Mesenchymal stem cell (in vitro differentiated cells and primary cell): ENCODE results near the gene OR1F1.
"Not testable (repeated sequence)": the region's sequence is repeated elsewhere in the genome, so short reads cannot be mapped to it uniquely, and the experiment has no call there.

Experiments used
- DNase-seq: peaks from one replicate; pipeline ENCODE4 v3.0.0-alpha.2; 2013
- H2AFZ ChIP-seq: one replicate; pipeline ENCODE4 v1.6.1; 2013; ENCODE audit warnings: low read depth, mild to moderate bottlenecking, control low read depth, inconsistent platforms, low read length, moderate library complexity
- H2AK5ac ChIP-seq: 2 replicates; pipeline ENCODE4 v1.6.1; 2013; ENCODE audit warnings: low read length, moderate library complexity, mild to moderate bottlenecking, inconsistent platforms; ENCODE audit not compliant: severe bottlenecking
- H2BK120ac ChIP-seq: one replicate; pipeline ENCODE4 v1.6.1; 2013; ENCODE audit warnings: low read depth, mild to moderate bottlenecking, inconsistent platforms, low read length, moderate library complexity
- H2BK12ac ChIP-seq, 2 experiments: one replicate each; pipeline ENCODE4 v1.6.1; 2013; ENCODE audit warnings: inconsistent platforms in 2 of 2, low read length in 2 of 2, mild to moderate bottlenecking in 2 of 2, moderate library complexity in 2 of 2, control low read depth in 1 of 2
- H2BK15ac ChIP-seq: one replicate; pipeline ENCODE4 v1.6.1; 2013; ENCODE audit warnings: mild to moderate bottlenecking, low read depth, inconsistent platforms; ENCODE audit not compliant: poor library complexity, severe bottlenecking
- H2BK5ac ChIP-seq: 2 replicates; pipeline ENCODE4 v1.6.1; 2013; ENCODE audit warnings: low read depth, mild to moderate bottlenecking, low read length, control low read depth, inconsistent platforms; ENCODE audit not compliant: poor library complexity, severe bottlenecking
- H3K14ac ChIP-seq, 2 experiments: one replicate each; pipeline ENCODE4 v1.6.1; 2013; ENCODE audit warnings: inconsistent platforms in 2 of 2, low read length in 2 of 2, control low read depth in 1 of 2, mild to moderate bottlenecking in 1 of 2, moderate library complexity in 1 of 2
- H3K18ac ChIP-seq, 2 experiments: one replicate each; pipeline ENCODE4 v1.6.1; 2013; ENCODE audit warnings: inconsistent platforms in 2 of 2, low read length in 2 of 2, control low read depth in 1 of 2, low read depth in 1 of 2, mild to moderate bottlenecking in 1 of 2
- H3K23ac ChIP-seq, 2 experiments: one replicate each; pipeline ENCODE4 v1.6.1; 2013; ENCODE audit warnings: inconsistent platforms in 2 of 2, low read length in 2 of 2, mild to moderate bottlenecking in 2 of 2, moderate library complexity in 2 of 2, control low read depth in 1 of 2
- H3K27ac ChIP-seq: 2 replicates; pipeline ENCODE4 v1.5.1; 2013; ENCODE audit warnings: mild to moderate bottlenecking, moderate library complexity, low read length, control low read depth, inconsistent platforms; ENCODE audit not compliant: poor library complexity, severe bottlenecking
- H3K27me3 ChIP-seq, 2 experiments: 2 replicates each; pipeline versions ENCODE4 v1.6.1 to v1.7.0; 2013; ENCODE audit warnings: low read length in 2 of 2, mild to moderate bottlenecking in 2 of 2, moderate library complexity in 2 of 2, control low read depth in 1 of 2, inconsistent platforms in 1 of 2; ENCODE audit not compliant: control insufficient read depth in 1 of 2, insufficient read depth in 1 of 2
- H3K36me3 ChIP-seq, 2 experiments: 2 replicates each; pipeline versions ENCODE4 v1.6.1 to v1.7.0; 2013; ENCODE audit warnings: low read length in 2 of 2, control low read depth in 1 of 2, inconsistent platforms in 1 of 2, low read depth in 1 of 2, mild to moderate bottlenecking in 1 of 2; ENCODE audit not compliant: insufficient read depth in 2 of 2, control insufficient read depth in 1 of 2
- H3K4ac ChIP-seq, 2 experiments: one replicate each; pipeline ENCODE4 v1.6.1; 2013; ENCODE audit warnings: inconsistent platforms in 2 of 2, low read length in 2 of 2, mild to moderate bottlenecking in 2 of 2, moderate library complexity in 2 of 2, control low read depth in 1 of 2, low read depth in 1 of 2
- H3K4me1 ChIP-seq: 2 replicates; pipeline ENCODE4 v1.6.1; 2013; ENCODE audit warnings: low read depth, low read length, control low read depth; ENCODE audit not compliant: control insufficient read depth, insufficient read depth
- H3K4me2 ChIP-seq: 2 replicates; pipeline ENCODE4 v1.6.1; 2013; ENCODE audit warnings: low read length, mild to moderate bottlenecking, inconsistent platforms; ENCODE audit not compliant: poor library complexity, severe bottlenecking
- H3K4me3 ChIP-seq, 2 experiments: 2 replicates each; pipeline versions ENCODE4 v1.5.1 to v1.7.0; 2013; ENCODE audit warnings: low read length in 2 of 2, mild to moderate bottlenecking in 2 of 2, control low read depth in 1 of 2, low read depth in 1 of 2; ENCODE audit not compliant: insufficient read depth in 1 of 2
- H3K79me1 ChIP-seq: replicated peaks from 2 replicates; pipeline ENCODE4 v1.6.1; 2013; ENCODE audit warnings: mild to moderate bottlenecking, control low read depth, low read length, inconsistent platforms; ENCODE audit not compliant: poor library complexity, severe bottlenecking
- H3K9ac ChIP-seq: 2 replicates; pipeline ENCODE4 v1.7.0; 2013; ENCODE audit warnings: mild to moderate bottlenecking, low read length, moderate library complexity
- H3K9me3 ChIP-seq: 2 replicates; pipeline ENCODE4 v1.7.0; 2013; ENCODE audit warnings: mild to moderate bottlenecking, low read length; ENCODE audit not compliant: control insufficient read depth
- H4K8ac ChIP-seq: one replicate; pipeline ENCODE4 v1.6.1; 2013; ENCODE audit warnings: inconsistent platforms, mild to moderate bottlenecking, low read length, moderate library complexity
- H4K91ac ChIP-seq: one replicate; pipeline ENCODE4 v1.6.1; 2013; ENCODE audit warnings: mild to moderate bottlenecking, low read length, inconsistent platforms
- WGBS: methylation state at CpG from one replicate; pipeline ENCODE4 v1.1.7; 2013; ENCODE audit warnings: mixed read lengths; 5-methylcytosine and 5-hydroxymethylcytosine counted together

Gene OR1F1

GRCh38 chr16:3205939-3206338, 17.9 kb downstream of the OR1F1 start:
- not testable (repeated sequence) for H2BK5ac ChIP-seq, H3K27me3 ChIP-seq, H3K18ac ChIP-seq, H3K4me2 ChIP-seq, H3K4me1 ChIP-seq, H3K4ac ChIP-seq, H2AK5ac ChIP-seq, H3K9ac ChIP-seq, H3K79me1 ChIP-seq, H3K4me3 ChIP-seq, H2AFZ ChIP-seq, H4K91ac ChIP-seq, H2BK120ac ChIP-seq, H2BK12ac ChIP-seq, H2BK15ac ChIP-seq, H3K27ac ChIP-seq, H3K36me3 ChIP-seq, H3K14ac ChIP-seq, H3K23ac ChIP-seq, H4K8ac ChIP-seq, DNase-seq
- 57% methylated on average over 3 of the region's 3 CpGs for WGBS
- peaks cover 17% of the 10 kb centered on the region for H3K9me3 ChIP-seq

- Histone ChIP-seq H2BK120ac (no peak overlapping the region), H3K79me1 (no peaks in the 10 kb centered on the region), H2AFZ (no peak overlapping the region), H2BK15ac (no peak overlapping the region), H3K4me2 (no peak overlapping the region), H2AK5ac (no peak overlapping the region), H2BK5ac (no peak overlapping the region), H3K4me1 (no peaks in the 10 kb centered on the region), H3K27me3 (no peaks in the 10 kb centered on the region), H3K14ac (no peak overlapping the region), H3K4me3 (no peak overlapping the region), H3K23ac (no peak overlapping the region), H3K27ac (no peak overlapping the region), H3K9ac (no peak overlapping the region), H3K4ac (no peak overlapping the region), H4K8ac (no peak overlapping the region), H3K9me3 (peaks cover 21% of the 10 kb centered on the region), H3K18ac (no peak overlapping the region), H3K36me3 (no peaks in the 10 kb centered on the region), H4K91ac (peak overlapping the region; percentile 27), H2BK12ac (no peak overlapping the region)
- 76% methylated on average over 14 of the region's 19 CpGs for WGBS
- no peak for DNase-seq
These were observed 19.3 kb downstream of the OR1F1 start for GRCh38 chr16:3207086-3207953.

GRCh38 chr16:3212006-3212405, 24.0 kb downstream of the OR1F1 start:
- H3K79me1 ChIP-seq: no peaks in the 10 kb centered on the region
- 92% methylated on average over 3 of the region's 3 CpGs for WGBS
- H3K9ac ChIP-seq: no peak overlapping the region
- no peak overlapping the region for H3K23ac ChIP-seq
- no peak overlapping the region for H3K18ac ChIP-seq
- peaks cover 27% of the 10 kb centered on the region for H3K9me3 ChIP-seq
- no peak overlapping the region for H2BK5ac ChIP-seq
- H2AK5ac ChIP-seq: no peak overlapping the region
- DNase-seq: no peak
- H2BK15ac ChIP-seq: no peak overlapping the region
- H3K27ac ChIP-seq: no peak overlapping the region
- H4K8ac ChIP-seq: no peak overlapping the region
- no peak overlapping the region for H2AFZ ChIP-seq
- no peak overlapping the region for H2BK12ac ChIP-seq
- H3K4me2 ChIP-seq: no peak overlapping the region
- H3K27me3 ChIP-seq: peaks cover 0 to 4% of the 10 kb centered on the region in 2 experiments
- no peak overlapping the region for H2BK120ac ChIP-seq
- no peaks in the 10 kb centered on the region for H3K36me3 ChIP-seq
- H3K4ac ChIP-seq: no peak overlapping the region
- H3K4me3 ChIP-seq: no peak overlapping the region
- no peaks in the 10 kb centered on the region for H3K4me1 ChIP-seq
- H4K91ac ChIP-seq: no peak overlapping the region
- H3K14ac ChIP-seq: no peak overlapping the region

- H3K4ac ChIP-seq: no peak overlapping the region
- H2AFZ ChIP-seq: no peak overlapping the region
- peaks cover 24% of the 10 kb centered on the region for H3K9me3 ChIP-seq
- no peak overlapping the region for H2BK120ac ChIP-seq
- H4K91ac ChIP-seq: no peak overlapping the region
- H2AK5ac ChIP-seq: no peak overlapping the region
- no peak overlapping the region for H3K4me2 ChIP-seq
- no peak overlapping the region for H3K18ac ChIP-seq
- no peaks in the 10 kb centered on the region for H3K36me3 ChIP-seq
- no peaks in the 10 kb centered on the region for H3K79me1 ChIP-seq
- H3K9ac ChIP-seq: no peak overlapping the region
- H2BK5ac ChIP-seq: no peak overlapping the region
- no peak for DNase-seq
- H2BK12ac ChIP-seq: no peak overlapping the region
- WGBS: 63% methylated on average over 1 of the region's 1 CpG
- H3K4me1 ChIP-seq: no peaks in the 10 kb centered on the region
- H3K14ac ChIP-seq: no peak overlapping the region
- H3K27me3 ChIP-seq: peaks cover 0 to 4% of the 10 kb centered on the region in 2 experiments
- H4K8ac ChIP-seq: no peak overlapping the region
- H3K23ac ChIP-seq: no peak overlapping the region
- H3K27ac ChIP-seq: no peak overlapping the region
- no peak overlapping the region for H3K4me3 ChIP-seq
- no peak overlapping the region for H2BK15ac ChIP-seq
These were observed 24.6 kb downstream of the OR1F1 start for GRCh38 chr16:3212567-3212966.
